ENCODE measurements around the gene CBFA2T3.
"Not testable (repeated sequence)": the region's sequence is repeated elsewhere in the genome, so short reads cannot be mapped to it uniquely, and the experiment has no call there.

The CBFA2T3 gene

DNA sequence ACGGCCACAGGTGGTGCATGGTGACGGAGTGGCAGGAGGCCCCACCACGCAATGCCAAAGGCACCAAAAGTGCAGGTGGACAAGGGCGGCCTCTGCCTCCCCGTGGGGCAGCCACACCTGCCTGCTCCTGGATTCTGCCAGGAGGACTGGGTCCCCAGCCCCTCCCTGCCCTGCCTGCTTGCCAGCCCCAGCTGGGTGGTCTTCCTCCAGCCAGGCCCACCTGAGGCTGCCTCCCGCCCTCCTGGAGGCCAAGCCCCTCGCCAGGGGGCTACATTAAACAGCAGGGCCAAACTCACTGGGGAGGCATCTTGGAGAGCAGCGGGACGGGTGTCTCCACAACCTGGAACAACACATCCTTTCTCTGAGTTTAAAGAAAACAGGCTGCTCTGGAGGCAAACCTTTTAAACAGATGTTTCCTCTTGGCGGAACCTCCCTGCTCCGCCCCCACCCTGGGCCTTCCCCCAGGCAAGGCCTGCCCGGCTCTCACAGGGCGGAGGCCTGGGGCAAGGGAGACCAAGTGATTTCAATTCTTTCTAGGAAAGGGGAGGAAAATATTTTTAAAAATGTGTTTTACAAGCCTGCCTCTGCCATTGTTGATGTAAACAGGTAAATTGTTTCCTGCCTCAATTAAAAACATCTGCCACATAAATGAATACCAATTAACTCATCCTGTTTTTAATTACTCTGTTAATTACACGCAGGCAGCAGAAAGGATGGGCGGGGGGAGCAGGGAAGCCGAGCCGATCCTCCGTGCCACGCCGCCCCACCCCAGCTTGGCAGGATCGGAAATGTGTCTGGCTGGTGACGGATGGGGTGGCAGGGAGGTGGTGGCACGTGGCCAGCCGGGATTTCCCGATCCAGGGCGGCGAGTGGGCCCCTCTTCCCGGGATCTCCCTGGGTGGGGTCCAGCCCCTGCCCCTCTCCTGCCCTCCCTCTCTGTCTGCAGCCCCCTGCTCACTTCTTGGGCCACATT is 56.1 kb downstream of the CBFA2T3 start:
- DNase-seq: no peak

- no peak for DNase-seq
Measured at GRCh38 chr16:88919936-88920335, 57.1 kb downstream of the CBFA2T3 start.

- not testable (repeated sequence) for DNase-seq
Measured at GRCh38 chr16:88918896-88919295, 58.1 kb downstream of the CBFA2T3 start.

DNA sequence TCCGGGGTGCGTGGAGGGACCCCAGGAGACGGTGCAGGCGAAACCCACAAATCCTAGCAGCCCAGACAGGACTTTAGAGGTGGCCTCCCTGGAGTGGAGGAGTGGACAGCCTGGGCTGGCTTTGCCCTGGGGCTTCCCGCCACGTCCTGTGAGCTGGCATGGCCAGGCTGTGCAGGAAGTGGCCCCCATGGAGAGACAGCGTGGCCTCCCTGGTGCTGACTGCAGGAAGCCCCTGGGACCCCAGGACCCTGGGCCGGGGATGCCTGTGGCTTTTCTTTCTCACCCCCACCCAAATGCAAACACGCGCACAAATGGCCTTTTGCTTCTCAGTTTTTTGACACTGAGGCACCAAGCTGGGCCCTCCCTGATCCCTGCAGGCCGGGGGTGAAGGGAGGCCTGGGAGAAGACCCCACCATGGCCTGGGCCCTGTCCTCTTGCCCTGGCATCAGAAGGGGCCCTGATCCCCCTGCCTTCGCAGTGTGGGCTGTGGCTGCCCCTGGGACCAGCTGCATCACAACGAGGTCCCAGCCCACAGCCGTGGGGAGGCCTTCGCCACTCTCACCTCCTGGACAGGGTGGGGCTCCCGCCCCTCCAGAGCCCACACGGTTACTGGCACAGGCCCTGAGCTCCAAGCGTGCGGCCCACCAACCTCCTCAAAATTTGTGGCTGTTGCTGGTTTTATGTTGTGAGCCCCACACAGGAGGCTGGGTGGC is 58.9 kb downstream of the CBFA2T3 start:
- no peak for DNase-seq

- no peak for DNase-seq
Measured at GRCh38 chr16:88917146-88917914, 59.7 kb downstream of the CBFA2T3 start.

GRCh38 chr16:88915639-88916327 is 61.2 kb downstream of the CBFA2T3 start:
- no peak for DNase-seq

GRCh38 chr16:88914750-88915368 is 62.1 kb downstream of the CBFA2T3 start:
- DNase-seq: no peak

- no peak for DNase-seq
Measured at GRCh38 chr16:88913870-88914269, 63.1 kb downstream of the CBFA2T3 start.

DNA sequence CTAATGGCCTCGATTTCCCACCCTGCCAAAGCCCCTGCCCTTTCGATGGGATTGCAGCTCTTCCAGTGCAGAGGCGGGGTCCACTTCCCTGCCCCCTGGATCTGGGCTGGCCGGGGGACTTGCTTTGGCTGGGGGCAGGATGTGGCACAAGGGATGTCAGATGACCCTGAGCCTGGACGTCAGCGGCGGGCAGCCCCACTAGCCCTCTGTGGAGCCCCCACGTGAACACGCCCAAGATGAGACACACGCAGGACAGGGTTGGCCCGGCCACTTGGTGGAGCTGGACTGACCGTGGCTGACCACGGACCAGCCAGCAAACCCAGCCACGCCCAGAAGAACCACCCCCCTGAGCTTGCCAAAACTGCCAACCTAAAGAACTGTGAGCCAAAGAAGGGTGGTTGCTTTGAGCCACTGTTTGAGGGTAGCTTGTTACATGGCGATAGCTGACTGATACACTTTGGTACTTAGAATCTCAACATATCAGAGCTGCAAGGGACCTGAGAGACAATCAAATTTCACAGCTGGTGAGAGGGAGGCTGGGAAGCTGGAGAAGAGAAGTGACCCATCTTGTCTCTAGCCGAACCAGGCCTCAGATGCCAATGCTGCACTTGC is 63.9 kb downstream of the CBFA2T3 start:
- no peak for DNase-seq

DNA sequence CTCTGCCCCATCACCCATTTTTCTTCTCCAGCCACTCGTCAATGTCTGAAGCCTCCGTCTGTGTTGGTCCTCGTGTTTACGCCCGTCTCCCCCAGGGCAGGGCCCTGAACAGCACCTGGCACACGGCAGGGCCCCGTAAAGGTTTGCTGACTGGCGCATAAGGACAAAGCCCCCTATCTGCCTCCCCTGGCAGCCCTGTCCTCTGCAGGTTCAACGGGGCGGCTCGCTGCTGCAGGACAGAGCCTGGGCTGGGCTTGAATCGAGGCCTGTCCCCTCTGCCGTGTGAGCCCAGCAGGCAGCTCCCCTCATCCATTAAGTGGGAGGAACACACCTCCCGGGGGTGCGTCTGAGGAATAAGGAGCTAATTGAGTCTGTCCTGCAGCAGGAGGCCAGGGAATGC is 64.5 kb downstream of the CBFA2T3 start:
- no peak for DNase-seq

DNA sequence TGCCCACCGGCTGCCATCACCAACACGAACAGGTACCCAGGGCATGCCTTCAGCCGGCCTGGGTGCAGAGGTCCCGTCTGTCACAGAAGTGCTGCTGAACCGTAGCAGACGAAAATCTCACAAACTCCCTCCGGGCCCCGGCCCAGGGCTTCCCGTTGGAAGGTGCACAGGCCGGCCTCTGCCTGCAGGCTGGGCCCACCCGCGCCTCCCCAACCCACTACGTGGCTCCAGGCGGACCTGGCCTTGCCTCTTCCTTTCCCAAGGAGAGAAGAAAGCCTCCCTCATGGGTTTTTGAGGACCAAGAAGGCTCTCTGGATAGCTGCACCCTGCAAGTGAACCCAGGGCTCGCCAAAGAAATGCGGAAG is 65.1 kb downstream of the CBFA2T3 start:
- no peak for DNase-seq

GRCh38 chr16:88911136-88911945 is 65.7 kb downstream of the CBFA2T3 start:
- DNase-seq: no peak

- no peak for DNase-seq
Measured at GRCh38 chr16:88910284-88911135, 66.5 kb downstream of the CBFA2T3 start.

GRCh38 chr16:88909431-88910210 is 67.4 kb downstream of the CBFA2T3 start:
- DNase-seq: no peak

GRCh38 chr16:88908307-88908706 is 68.7 kb downstream of the CBFA2T3 start:
- no peak for DNase-seq

GRCh38 chr16:88907768-88908167 is 69.2 kb downstream of the CBFA2T3 start:
- no peak for DNase-seq

DNA sequence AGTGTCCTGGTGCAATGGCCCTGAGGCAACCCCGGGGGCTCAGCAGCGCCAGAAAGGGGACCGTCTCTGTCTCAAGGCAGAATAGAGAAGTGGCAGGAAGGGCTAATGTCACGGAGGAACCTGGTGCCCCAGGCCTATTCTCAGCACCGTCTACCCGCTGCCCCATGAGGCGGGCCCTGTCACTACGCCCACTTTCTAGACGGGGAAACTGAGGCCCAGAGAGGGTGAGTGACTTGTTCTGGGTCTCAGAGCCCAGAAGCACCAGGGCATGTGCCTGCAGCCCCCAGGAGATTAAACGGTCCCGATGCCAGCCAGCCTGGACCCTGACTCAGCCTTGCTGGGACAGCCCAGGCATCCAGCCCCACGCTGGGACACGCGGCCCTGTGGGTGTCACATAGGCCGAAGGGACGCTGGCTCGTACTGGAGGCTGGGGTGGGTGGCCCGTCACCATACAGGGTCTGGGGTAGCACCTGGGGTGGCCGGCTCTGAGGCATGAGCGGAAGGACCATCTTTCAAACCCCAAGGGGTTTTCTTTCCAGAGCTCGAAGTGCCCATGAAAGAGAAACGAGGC is 70.4 kb downstream of the CBFA2T3 start:
- no peak for DNase-seq

- no peak for DNase-seq
Measured at GRCh38 chr16:88906020-88906419, 71.0 kb downstream of the CBFA2T3 start.

GRCh38 chr16:88905563-88905962 is 71.4 kb downstream of the CBFA2T3 start:
- no peak for DNase-seq

Data from activated naive CD4-positive, alpha-beta T cell (primary cell).